Nucleus accumbens (tissue), 56 donors: ENCODE results near the gene TUBE1.

Experiments
- DNase-seq, 56 donors: peaks; one replicate each; lab custom pipeline; 2025; lab: John Stamatoyannopoulos, UW

The TUBE1 gene

GRCh38 chr6:112037783-112038216, 49.5 kb downstream of the TUBE1 start:
- DNase-seq, result peak in 47 of 56 donors; percentile 6 to 78 (median 45)

- DNase-seq, result no peak
Measured at GRCh38 chr6:112036088-112036637, 51.1 kb downstream of the TUBE1 start.

GRCh38 chr6:112034616-112034995, 52.7 kb downstream of the TUBE1 start:
- DNase-seq, result no peak

GRCh38 chr6:112033791-112034615, 53.3 kb downstream of the TUBE1 start:
- peak in 32 of 56 donors; percentile 4 to 67 (median 25) for DNase-seq

- no peak for DNase-seq
Measured at GRCh38 chr6:112032728-112033127, 54.6 kb downstream of the TUBE1 start.

- no peak for DNase-seq
Measured at GRCh38 chr6:112031960-112032359, 55.3 kb downstream of the TUBE1 start.

- DNase-seq, result no peak
Measured at GRCh38 chr6:112030961-112031660, 56.2 kb downstream of the TUBE1 start.

GRCh38 chr6:112030206-112030960, 56.9 kb downstream of the TUBE1 start:
- DNase-seq, result no peak

- peak in 31 of 56 donors; percentile 5 to 75 (median 29) for DNase-seq
Measured at GRCh38 chr6:112029045-112029822, 58.0 kb downstream of the TUBE1 start.

GRCh38 chr6:112027942-112028674, 59.2 kb downstream of the TUBE1 start:
- no peak for DNase-seq

- DNase-seq, result no peak
Measured at GRCh38 chr6:112026933-112027332, 60.3 kb downstream of the TUBE1 start.

GRCh38 chr6:112024464-112024863, 62.8 kb downstream of the TUBE1 start:
- DNase-seq, result no peak

GRCh38 chr6:112022749-112023148, 64.5 kb downstream of the TUBE1 start:
- no peak for DNase-seq

GRCh38 chr6:112021691-112022310, 65.5 kb downstream of the TUBE1 start:
- DNase-seq, result no peak
